Activated CD8-positive, alpha-beta memory T cell treated with anti-CD3 and anti-CD28 coated beads, Interleukin-2, amount 50 U/mL, for 4 hours (primary cell): ENCODE results near the gene TSACC.
"Not testable (repeated sequence)": the region's sequence is repeated elsewhere in the genome, so short reads cannot be mapped to it uniquely, and the experiment has no call there.

Experiments
- DNase-seq: peaks from one replicate; pipeline ENCODE4 v3.0.0-alpha.2; 2020

The TSACC gene

DNA sequence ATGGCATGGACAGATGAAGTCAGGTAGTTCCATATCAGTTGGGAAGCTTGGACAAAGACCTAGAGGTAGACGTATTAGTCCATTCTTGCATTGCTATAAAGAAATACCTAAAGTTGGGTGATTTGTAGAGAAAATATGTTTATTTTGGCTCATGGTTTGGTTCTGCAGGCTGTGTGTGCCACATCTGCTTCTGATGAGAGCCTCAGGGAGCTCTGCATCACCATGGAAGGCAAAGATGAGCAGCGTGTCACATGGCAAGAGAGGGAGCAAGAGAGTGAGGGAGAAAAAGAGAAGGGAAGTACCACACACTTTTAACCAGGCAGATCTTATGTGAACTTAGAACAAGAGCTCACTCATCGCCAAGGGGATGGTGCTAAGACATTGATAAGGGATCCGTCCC, 9.0 kb downstream of the TSACC start:
- no peak for DNase-seq

DNA sequence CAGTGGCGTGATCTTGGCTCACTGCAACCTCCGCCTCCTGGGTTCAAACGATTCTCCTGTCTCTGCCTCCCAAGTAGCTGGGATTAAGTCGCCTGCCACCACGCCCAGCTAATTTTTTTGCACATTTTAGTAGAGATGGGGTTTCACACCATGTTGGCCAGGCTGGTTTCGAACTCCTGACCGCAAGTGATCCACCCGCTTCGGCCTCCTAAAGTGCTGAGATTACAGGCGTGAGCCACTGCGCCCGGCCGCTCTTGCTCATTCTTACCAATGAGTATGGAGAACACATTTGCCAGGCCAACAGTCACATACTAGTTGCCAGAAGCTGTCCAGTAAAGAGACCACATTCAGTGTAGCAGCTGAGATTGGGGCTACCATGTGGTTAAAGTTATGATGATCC, 14.2 kb downstream of the TSACC start:
- not testable (repeated sequence) for DNase-seq

GRCh38 chr1:156356262-156356874, 18.0 kb downstream of the TSACC start:
- DNase-seq: no peak

- peak; percentile 74 for DNase-seq
Observed at GRCh38 chr1:156356875-156357534, 18.7 kb downstream of the TSACC start.

DNA sequence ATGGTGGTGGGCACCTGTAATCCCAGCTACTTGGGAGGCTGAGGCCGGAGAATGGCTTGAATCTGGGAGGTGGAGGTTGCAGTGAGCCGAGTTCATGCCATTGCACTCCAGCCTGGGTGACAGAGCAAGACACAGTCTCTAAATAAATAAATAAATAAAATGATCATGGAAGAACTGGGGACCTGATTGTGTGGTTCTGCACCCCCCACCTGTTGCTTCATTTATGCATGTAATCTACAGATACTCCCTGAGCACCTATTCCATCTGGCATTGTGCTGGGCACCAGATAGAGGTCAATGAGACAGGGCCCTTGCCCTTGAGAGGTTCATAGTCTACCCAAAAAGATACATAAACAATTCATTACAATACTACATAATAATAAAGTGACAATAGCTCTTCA, 19.7 kb downstream of the TSACC start:
- DNase-seq: no peak

GRCh38 chr1:156358641-156359040, 20.3 kb downstream of the TSACC start:
- DNase-seq: no peak

DNA sequence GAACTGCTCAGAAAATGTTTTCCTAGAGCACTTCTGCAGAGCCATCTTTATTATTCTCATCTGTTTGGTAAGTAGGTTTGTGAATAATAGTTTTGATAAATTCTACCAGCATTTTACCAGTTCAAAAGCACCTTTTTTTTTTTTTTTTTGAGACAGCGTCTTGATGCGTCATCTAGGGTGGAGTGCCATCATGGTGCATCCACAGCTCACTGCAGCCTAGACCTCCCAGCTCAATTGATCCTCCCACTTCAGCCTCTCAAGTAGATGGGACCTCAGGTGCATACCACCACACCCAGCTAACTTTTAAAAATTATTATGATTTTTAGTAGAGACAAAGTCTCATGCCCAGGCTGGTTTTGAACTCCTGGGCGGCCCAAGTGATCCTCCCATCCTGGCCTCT, 20.9 kb downstream of the TSACC start:
- DNase-seq: no peak

DNA sequence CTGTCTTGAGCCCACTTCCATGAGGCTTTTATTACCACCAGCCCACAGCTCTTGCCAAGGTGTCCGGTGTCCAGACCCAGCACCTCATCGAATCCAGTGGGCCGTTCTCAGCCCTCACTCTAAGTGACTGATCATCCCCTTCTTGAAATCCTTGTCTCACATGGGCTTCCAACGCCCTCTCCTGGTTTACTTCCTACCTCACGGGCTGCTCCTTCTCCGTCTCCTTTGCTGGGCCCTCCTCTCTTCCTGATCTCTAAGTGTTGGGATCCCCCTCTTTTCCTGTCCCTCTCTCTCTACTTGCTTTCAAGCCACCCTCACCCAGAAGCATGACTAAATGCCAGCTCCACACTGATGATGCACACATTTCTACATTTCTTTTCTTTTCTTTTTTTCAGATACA, 21.6 kb downstream of the TSACC start:
- DNase-seq: no peak

DNA sequence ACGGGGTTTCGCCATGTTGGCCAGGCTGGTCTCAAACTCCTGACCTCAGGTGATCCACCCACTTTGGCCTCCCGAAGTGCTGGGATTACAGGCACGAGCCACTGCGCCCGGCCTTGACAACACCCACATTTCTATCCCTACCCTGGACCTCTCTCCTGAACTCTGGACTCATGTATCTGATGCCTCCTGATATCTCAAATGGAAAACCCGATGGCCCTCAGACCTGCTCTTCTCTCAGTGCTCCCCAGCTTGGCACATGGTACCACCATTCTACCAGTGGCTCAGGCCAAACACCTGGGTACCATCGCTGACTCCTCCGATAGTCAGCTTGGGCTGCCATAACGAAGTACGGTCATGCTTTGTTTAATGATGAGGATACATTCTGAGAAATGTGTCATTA, 22.2 kb downstream of the TSACC start:
- no peak for DNase-seq

- DNase-seq: no peak
Observed at GRCh38 chr1:156365754-156366153, 27.4 kb downstream of the TSACC start.

GRCh38 chr1:156366378-156367166, 28.2 kb downstream of the TSACC start:
- DNase-seq: no peak

GRCh38 chr1:156367383-156368156, 29.2 kb downstream of the TSACC start:
- no peak for DNase-seq

DNA sequence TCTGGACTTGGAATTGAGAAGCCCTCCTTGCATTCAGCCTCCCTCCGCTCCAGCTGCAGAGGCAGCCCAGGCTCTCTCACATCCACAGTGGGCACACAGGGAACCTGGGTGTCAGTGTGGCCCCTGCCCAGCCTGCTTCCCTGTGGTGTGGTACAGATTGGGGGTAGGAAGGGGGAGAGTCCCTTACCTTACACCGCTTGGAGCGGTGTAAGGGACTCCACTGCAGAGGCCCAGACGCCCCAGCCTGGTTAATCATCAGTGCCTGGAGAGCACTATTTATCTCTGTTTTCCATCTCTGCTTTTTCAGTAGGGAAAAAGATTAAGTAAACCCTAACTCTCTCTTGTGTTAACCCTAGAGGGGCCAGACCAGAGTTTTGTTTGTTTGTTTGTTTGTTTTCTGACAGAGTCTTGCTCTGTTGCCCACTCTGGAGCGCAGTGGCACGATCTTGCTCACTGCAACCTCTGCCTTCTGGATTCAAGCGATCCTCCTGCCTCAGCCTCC, 29.9 kb downstream of the TSACC start:
- DNase-seq: no peak

- DNase-seq: peak; percentile 32
Observed at GRCh38 chr1:156368889-156369684, 30.8 kb downstream of the TSACC start, which contains the start of gene RHBG. Gene RHBG (plus strand): TSS chr1:156369211. CDS start chr1:156369250, 39 bp downstream.

GRCh38 chr1:156369685-156370286, 31.5 kb downstream of the TSACC start:
- DNase-seq: not testable (repeated sequence)

DNA sequence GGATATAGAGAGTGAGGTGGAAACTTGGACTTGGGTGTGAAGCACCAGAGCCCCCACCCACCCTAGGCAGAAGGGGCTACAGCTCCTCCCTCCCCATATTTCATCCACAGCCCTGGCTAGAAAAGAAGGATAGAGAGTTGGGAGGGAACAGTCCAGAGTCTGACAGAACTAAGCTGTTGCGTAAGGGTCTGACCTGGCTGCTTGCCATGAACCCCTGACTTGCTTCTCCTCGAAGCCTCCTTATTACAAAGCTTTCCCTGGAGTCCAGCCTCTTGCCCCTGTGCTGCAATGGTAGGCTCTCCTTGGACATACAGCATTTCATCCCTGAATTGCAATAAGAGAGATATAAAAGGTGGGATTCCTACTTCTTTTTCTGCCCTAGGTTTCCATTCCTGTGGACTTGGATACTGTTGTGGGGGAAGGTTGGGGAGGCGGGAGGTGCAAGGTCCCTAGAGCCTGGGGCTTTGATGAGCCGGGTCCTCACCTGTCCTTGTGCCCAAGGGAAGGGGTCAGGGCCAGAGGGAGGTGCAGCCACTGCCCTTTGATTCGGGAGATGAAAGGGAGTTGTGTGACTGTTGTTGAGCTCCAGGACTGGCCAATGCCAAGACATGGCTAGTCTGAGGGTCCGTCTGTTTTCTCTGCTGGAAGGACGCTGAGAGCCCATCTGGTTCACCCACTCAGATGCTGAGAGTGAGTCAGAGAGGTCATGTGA, 33.4 kb downstream of the TSACC start:
- no peak for DNase-seq

GRCh38 chr1:156372265-156372586, 33.9 kb downstream of the TSACC start:
- DNase-seq: no peak

DNA sequence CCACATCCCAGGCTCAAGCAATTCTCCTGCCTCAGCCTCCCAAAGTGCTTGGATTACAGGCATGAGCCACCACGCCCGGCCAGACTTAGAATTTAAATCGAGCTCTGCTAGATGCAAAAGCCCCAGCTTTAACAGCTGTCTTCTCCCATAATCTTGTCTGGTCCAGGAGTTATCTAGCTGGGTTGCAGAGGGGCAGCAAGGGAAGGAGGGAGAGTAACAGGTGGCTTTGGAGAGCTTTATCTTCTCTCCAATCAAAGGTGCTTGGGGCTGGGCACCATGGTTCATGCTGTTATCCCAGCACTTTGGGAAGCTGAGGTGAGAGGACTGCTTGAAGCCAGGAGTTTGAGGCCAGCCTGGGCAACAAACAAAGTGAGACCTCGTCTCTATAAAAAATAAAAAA, 34.5 kb downstream of the TSACC start:
- DNase-seq: no peak

DNA sequence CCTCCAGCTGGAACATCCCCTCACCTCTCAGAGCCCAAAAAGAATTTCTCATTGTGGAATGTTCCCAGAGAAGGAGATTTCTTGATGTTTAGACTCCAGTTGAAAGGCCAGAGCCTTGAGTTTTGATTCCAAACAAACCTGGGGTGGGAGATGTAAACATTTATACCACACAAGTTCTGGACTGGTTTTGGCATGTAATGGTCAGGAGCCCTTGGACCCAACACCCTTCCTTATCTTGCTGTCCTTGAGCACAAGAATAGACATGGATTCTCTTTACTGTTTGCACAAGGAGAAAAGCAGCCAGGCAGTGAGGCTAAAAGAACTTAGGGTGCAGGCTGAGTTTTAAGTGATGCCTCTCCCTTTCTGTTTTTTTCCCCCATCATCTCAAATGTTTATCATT, 35.2 kb downstream of the TSACC start:
- no peak for DNase-seq

DNA sequence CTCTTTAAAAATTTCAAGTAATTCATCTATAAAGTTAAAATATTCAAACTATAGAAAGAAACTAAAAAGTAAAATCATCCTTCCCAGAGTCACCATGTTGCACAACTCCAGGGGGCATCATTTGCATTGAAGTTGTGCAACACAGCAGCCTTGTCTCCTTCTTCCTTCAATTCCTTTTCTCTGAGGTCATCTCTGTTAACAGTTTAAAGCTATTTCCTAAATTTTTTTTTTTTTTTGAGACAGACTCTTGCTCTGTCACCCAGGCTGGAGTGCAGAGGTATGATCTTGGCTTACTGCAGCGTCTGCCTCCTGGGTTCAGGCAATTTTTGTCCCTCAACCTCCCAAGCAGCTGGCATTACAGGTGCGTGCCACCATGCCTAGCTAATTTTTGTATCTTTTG, 37.8 kb downstream of the TSACC start:
- DNase-seq: no peak
